NCI-H2196 (cell line): ENCODE data around the gene PAQR8.

ENCODE experiments used
- DNase-seq: peaks from one replicate; lab custom pipeline; 2025; ENCODE audit not compliant: unreplicated experiment; lab: John Stamatoyannopoulos, UW

The PAQR8 gene

DNA sequence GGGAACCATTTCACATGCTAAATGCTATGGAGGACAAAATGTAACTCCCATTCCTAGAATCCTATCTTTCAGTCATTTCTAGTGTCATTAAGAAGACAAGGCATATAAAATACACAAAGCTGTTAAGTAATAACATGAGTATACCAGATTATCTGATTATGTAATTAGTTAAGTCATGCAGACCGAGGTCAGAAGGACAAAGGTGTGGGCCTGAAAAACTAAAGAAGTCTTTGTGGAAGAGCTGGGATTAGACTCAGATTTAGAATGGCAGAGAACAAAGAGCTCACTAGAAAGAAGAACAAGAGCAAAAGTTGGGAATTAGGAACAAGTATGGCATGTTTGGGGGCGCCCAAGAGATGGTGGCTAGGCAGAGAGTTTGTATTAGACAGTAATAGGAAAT lies 95.1 kb downstream of the PAQR8 start:
- no peak for DNase-seq
